Esophagus squamous epithelium (tissue), 4 donors: Measurements from ENCODE around the gene NKG7.

Experiments
- POLR2A ChIP-seq, 4 donors: fragments of 450-650 bp; IDR thresholded peaks; one replicate each; pipeline ENCODE4 v1.6.1; 2017; ENCODE audit warnings: antibody characterized with exemption in 4 of 4, mild to moderate bottlenecking in 4 of 4, moderate library complexity in 3 of 4
- TF ChIP-seq, protein P1 (sequence below), 6 experiments: fragments of 450-650 bp in 4 of 6; fragments of 200-600 bp in 2 of 6; sonication (generic) in 2 of 6; IDR thresholded peaks; one replicate each; pipeline ENCODE4 v1.5.1; 2016 to 2019; ENCODE audit warnings: antibody characterized with exemption in 6 of 6, mild to moderate bottlenecking in 4 of 6, moderate library complexity in 4 of 6

DNA sequence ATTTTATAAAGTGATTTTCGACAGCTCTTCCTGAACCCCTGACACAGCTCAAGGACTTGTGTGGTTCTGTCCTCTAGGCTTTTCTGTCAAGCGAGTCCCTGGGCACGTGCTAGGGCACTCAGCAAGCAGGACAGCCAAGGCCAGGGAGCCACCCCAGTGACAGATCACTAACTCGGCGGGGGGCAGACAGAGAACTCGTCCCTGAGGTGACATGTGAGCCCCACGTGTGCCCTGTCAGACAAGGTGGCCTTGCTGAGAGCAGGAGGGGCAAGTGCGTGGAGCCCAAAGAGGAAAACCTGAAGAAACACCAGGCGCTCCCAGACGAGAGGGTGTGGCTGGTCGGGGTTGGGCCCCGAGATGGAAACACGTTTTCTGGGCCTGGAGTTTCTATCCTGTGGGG, 11.2 kb downstream of the NKG7 start:
- TF ChIP-seq, protein P1, sequence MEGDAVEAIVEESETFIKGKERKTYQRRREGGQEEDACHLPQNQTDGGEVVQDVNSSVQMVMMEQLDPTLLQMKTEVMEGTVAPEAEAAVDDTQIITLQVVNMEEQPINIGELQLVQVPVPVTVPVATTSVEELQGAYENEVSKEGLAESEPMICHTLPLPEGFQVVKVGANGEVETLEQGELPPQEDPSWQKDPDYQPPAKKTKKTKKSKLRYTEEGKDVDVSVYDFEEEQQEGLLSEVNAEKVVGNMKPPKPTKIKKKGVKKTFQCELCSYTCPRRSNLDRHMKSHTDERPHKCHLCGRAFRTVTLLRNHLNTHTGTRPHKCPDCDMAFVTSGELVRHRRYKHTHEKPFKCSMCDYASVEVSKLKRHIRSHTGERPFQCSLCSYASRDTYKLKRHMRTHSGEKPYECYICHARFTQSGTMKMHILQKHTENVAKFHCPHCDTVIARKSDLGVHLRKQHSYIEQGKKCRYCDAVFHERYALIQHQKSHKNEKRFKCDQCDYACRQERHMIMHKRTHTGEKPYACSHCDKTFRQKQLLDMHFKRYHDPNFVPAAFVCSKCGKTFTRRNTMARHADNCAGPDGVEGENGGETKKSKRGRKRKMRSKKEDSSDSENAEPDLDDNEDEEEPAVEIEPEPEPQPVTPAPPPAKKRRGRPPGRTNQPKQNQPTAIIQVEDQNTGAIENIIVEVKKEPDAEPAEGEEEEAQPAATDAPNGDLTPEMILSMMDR (IDR thresholded peaks at IDR 0.05), result no peak
- TF ChIP-seq POLR2A (IDR thresholded peaks at IDR 0.05), result no peak
